ENCODE data around the gene REV3L. TPM values are rescaled to one million over a fixed set of nuclear protein-coding genes. Genes with fewer than 3 reads are reported as not detected.

The REV3L gene
- total RNA-seq, 1 experiment from 2014 or later: 12.8 TPM

DNA sequence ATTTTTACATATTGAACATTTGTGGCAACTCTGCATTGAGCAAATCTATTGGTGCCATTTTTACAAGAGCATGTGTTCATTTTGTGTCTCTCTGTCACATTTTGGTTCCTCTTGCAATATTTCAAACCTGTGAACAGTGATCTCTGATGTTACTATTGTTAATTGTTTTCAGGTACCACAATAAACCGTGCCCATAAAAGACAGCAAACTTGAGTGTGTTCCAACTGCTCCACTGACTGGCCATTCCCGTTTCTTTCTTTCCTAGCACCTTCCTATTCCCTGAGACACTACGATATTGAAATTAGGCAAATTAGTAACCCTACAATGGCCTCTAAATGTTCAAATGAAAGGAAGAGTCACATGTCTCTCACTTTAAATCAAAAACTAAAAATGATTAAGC is 79.6 kb downstream of the REV3L start:
- no peaks in the 10 kb centered on the region for H3K9me3 ChIP-seq (ENCODE audit: control insufficient read depth in 1 of 2, insufficient read depth in 1 of 2, low read depth in 1 of 2, low read length in 2 of 2)
- no peaks in the 10 kb centered on the region for H4K20me1 ChIP-seq (ENCODE audit: insufficient read depth)
- no peak for DNase-seq (ENCODE audit: low read depth, low spot score)
- no peaks in the 10 kb centered on the region for H3K27me3 ChIP-seq (ENCODE audit: insufficient read depth, low read length)
- H3K4me1 ChIP-seq (ENCODE audit: control insufficient read depth in 1 of 2, insufficient read depth in 2 of 2, low read length in 2 of 2): no peaks in the 10 kb centered on the region
- ATAC-seq: no peak
- 0 out of 2 replicates have a peak, but pooled peaks cover 3% of the 10 kb centered on the region for H3K9me2 ChIP-seq (ENCODE audit: insufficient read depth)
- ChIA-PET CTCF (no interaction called here), RAD21 (ENCODE audit: low non-redundant PET in 1 of 2, low total read pairs in 2 of 2, uncharacterized antibody in 2 of 2, unreplicated experiment in 2 of 2) (no interaction called here), POLR2A (no interaction called here)
- no peak overlapping the region for H3K9ac ChIP-seq (ENCODE audit: low read length)
- no peak overlapping the region for H3K4me3 ChIP-seq (replicated peaks in 1 of 2; ENCODE audit: low read depth in 1 of 2, low read length in 2 of 2)
- TF ChIP-seq FOSL1 (IDR thresholded peaks at IDR 0.05; ENCODE audit: low read depth): no peak
- TF ChIP-seq, protein P1, sequence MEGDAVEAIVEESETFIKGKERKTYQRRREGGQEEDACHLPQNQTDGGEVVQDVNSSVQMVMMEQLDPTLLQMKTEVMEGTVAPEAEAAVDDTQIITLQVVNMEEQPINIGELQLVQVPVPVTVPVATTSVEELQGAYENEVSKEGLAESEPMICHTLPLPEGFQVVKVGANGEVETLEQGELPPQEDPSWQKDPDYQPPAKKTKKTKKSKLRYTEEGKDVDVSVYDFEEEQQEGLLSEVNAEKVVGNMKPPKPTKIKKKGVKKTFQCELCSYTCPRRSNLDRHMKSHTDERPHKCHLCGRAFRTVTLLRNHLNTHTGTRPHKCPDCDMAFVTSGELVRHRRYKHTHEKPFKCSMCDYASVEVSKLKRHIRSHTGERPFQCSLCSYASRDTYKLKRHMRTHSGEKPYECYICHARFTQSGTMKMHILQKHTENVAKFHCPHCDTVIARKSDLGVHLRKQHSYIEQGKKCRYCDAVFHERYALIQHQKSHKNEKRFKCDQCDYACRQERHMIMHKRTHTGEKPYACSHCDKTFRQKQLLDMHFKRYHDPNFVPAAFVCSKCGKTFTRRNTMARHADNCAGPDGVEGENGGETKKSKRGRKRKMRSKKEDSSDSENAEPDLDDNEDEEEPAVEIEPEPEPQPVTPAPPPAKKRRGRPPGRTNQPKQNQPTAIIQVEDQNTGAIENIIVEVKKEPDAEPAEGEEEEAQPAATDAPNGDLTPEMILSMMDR (IDR thresholded peaks at IDR 0.05 in 2 of 3, conservative IDR thresholded peaks at IDR 0.05 in 1 of 3; ENCODE audit: borderline replicate concordance in 1 of 3, insufficient read depth in 1 of 3, low read depth in 2 of 3, low read length in 2 of 3): no peak
- TF ChIP-seq ZFX (IDR thresholded peaks at IDR 0.05): no peak
- no peak for TF ChIP-seq CBX3 (IDR thresholded peaks at IDR 0.05; ENCODE audit: low read depth)
- no peak for TF ChIP-seq JUND (IDR thresholded peaks at IDR 0.05)
- no peak for TF ChIP-seq EZH2phosphoT487 (IDR thresholded peaks at IDR 0.05; ENCODE audit: borderline replicate concordance)
- TF ChIP-seq, protein P2, sequence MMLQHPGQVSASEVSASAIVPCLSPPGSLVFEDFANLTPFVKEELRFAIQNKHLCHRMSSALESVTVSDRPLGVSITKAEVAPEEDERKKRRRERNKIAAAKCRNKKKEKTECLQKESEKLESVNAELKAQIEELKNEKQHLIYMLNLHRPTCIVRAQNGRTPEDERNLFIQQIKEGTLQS (IDR thresholded peaks at IDR 0.05): no peak
- no peak for TF ChIP-seq ELF1 (IDR thresholded peaks at IDR 0.05; ENCODE audit: borderline replicate concordance, low read depth)
- no peak for TF ChIP-seq POLR2AphosphoS5 (IDR thresholded peaks at IDR 0.05; ENCODE audit: low read depth, low read length)
- no peak for TF ChIP-seq CEBPB (IDR thresholded peaks at IDR 0.05; ENCODE audit: low read depth)
- TF ChIP-seq, protein P3, sequence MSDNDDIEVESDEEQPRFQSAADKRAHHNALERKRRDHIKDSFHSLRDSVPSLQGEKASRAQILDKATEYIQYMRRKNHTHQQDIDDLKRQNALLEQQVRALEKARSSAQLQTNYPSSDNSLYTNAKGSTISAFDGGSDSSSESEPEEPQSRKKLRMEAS (IDR thresholded peaks at IDR 0.05): no peak
- no peak for TF ChIP-seq EZH2 (IDR thresholded peaks at IDR 0.05)
- no peak for TF ChIP-seq RAD21 (IDR thresholded peaks at IDR 0.05; ENCODE audit: low read depth)
- TF ChIP-seq SP1 (IDR thresholded peaks at IDR 0.05; ENCODE audit: low read depth): no peak
- no peak for TF ChIP-seq SRF (IDR thresholded peaks at IDR 0.05; ENCODE audit: low read depth)
- TF ChIP-seq, protein P4, sequence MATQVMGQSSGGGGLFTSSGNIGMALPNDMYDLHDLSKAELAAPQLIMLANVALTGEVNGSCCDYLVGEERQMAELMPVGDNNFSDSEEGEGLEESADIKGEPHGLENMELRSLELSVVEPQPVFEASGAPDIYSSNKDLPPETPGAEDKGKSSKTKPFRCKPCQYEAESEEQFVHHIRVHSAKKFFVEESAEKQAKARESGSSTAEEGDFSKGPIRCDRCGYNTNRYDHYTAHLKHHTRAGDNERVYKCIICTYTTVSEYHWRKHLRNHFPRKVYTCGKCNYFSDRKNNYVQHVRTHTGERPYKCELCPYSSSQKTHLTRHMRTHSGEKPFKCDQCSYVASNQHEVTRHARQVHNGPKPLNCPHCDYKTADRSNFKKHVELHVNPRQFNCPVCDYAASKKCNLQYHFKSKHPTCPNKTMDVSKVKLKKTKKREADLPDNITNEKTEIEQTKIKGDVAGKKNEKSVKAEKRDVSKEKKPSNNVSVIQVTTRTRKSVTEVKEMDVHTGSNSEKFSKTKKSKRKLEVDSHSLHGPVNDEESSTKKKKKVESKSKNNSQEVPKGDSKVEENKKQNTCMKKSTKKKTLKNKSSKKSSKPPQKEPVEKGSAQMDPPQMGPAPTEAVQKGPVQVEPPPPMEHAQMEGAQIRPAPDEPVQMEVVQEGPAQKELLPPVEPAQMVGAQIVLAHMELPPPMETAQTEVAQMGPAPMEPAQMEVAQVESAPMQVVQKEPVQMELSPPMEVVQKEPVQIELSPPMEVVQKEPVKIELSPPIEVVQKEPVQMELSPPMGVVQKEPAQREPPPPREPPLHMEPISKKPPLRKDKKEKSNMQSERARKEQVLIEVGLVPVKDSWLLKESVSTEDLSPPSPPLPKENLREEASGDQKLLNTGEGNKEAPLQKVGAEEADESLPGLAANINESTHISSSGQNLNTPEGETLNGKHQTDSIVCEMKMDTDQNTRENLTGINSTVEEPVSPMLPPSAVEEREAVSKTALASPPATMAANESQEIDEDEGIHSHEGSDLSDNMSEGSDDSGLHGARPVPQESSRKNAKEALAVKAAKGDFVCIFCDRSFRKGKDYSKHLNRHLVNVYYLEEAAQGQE (IDR thresholded peaks at IDR 0.05; ENCODE audit: low read depth): no peak
- TF ChIP-seq, protein P5, sequence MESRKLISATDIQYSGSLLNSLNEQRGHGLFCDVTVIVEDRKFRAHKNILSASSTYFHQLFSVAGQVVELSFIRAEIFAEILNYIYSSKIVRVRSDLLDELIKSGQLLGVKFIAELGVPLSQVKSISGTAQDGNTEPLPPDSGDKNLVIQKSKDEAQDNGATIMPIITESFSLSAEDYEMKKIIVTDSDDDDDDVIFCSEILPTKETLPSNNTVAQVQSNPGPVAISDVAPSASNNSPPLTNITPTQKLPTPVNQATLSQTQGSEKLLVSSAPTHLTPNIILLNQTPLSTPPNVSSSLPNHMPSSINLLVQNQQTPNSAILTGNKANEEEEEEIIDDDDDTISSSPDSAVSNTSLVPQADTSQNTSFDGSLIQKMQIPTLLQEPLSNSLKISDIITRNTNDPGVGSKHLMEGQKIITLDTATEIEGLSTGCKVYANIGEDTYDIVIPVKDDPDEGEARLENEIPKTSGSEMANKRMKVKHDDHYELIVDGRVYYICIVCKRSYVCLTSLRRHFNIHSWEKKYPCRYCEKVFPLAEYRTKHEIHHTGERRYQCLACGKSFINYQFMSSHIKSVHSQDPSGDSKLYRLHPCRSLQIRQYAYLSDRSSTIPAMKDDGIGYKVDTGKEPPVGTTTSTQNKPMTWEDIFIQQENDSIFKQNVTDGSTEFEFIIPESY (IDR thresholded peaks at IDR 0.05; ENCODE audit: extremely low read depth, insufficient replicate concordance, low read length): no peak
- no peak for TF ChIP-seq TCF7L2 (IDR thresholded peaks at IDR 0.05; ENCODE audit: borderline replicate concordance, extremely low read depth, insufficient read depth, insufficient read length)
- no peak overlapping the region for H3K4me2 ChIP-seq (ENCODE audit: low read length)
- H3K36me3 ChIP-seq (ENCODE audit: control insufficient read depth in 1 of 2, insufficient read depth in 2 of 2, low read length in 2 of 2): peaks cover 2 to 11% of the 10 kb centered on the region in 2 experiments; a peak in 1 of 4 replicates
- no TSS peak for BruUV-seq (replicated peaks)
- no peaks in the 10 kb centered on the region for H3K79me2 ChIP-seq (ENCODE audit: insufficient read depth, low read length)
- H3K27ac ChIP-seq (ENCODE audit: low read depth, low read length): no peak overlapping the region
- intact Hi-C loops (cut with micrococcal nuclease): no loop called here
- no peak overlapping the region for H2AFZ ChIP-seq (ENCODE audit: low read depth, low read length, poor library complexity, severe bottlenecking)
